ENCODE data around the gene BCL11B. TPM values are rescaled to one million over a fixed set of nuclear protein-coding genes. Genes with fewer than 3 reads are reported as not detected.

The BCL11B gene
- total RNA-seq, 1 experiment from 2014 or later: 2.6 TPM

DNA sequence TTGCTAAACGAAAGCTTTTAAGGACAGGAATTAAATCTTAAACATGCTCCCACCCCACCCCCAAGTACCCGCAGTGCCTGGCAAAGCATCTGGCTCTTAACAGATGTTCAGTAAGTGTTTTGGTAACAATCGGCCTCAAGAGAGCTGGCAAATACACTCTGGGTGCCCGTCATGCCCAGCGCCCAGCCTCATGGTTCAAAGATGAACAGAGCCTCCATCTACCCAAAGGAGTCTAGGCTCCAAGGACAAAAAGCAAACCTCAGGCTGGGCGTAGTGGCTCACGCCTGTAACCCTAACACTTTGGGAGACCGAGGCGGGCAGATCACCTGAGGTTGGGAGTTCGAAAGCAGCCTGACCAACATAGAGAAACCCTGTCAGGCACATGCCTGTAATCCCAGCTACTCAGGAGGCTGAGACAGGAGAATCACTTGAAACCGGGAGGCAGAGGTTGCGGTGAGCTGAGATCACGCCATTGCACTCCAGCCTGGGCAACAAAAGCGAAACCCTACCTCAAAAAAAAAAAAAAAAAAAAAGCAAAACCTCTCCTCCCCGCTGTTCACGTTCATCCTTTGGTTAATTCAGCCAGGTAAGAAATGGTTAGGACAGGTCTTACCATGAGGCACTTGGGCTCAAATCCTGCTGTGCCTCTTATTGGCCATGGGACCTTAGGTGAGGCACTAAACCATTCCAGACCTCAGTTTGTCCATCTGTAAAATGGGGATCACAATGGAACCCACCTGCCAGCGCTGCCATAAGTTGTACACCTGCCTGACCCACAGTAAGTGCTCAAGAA lies 151.3 kb downstream of the BCL11B start:
- H3K36me3 ChIP-seq: no peaks in the 10 kb centered on the region

DNA sequence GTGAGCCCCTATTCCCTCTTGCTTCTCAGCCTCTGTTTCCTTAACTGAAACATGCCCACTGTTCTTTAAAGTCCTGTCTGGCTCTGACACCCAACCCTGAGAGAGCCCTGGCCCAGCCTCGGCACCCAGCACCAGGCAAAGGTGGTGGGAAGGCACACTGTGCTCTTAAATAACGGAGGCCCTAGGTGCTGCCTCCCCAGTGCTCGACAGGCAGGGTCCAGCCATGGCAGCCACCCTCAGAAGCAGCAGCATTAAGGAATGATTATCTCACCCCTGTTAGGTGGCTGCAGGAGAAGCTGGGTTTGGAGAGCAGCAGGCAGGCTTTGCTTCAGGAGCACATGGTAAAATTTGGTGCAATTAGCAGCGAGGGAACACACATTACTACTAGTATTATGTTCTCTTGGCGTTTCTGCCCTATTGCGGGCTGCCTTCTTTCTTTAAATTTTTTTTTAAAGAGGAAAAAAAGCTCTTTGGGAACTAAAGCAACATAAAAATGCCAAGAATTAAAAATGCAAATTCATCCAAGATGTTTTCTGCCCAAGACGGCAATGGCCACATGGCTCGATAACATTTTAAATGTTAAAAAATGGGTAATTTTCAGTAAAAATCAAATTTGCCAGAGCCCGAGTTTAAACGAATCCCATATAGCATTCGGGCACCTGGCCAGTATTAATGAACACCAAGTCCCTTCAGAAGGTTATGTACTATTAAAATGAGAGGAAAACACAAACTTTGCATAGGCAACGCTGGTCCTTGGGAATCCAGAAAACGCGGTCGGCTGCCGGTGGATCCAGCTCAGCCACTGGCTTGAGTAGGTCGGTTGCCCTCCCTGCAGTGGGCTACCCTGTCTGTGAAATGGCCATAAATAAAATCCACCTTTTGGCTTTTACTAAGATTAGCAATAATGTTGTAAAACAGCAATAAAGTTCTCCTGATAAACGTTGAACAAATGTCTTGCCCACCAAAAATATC lies 152.2 kb downstream of the BCL11B start:
- Histone ChIP-seq H3K27ac (no peak overlapping the region), H3K36me3 (no peaks in the 10 kb centered on the region), H3K4me3 (no peak overlapping the region), H3K9me3 (replicated peaks) (no peaks in the 10 kb centered on the region), H3K4me1 (replicated peaks) (no peaks in the 10 kb centered on the region), H3K27me3 (replicated peaks) (no peaks in the 10 kb centered on the region)
- peak in 1 of 2 experiments; percentile 20 for DNase-seq (ENCODE audit: low read depth in 1 of 2, low spot score in 2 of 2)

More for the DNA sequence above, 151.3 kb downstream of the BCL11B start:
- H3K4me3 ChIP-seq: no peak overlapping the region
- peak in 1 of 2 experiments; percentile 32 for DNase-seq (ENCODE audit: low read depth in 1 of 2, low spot score in 2 of 2)
- H3K9me3 ChIP-seq (replicated peaks): no peaks in the 10 kb centered on the region
- H3K4me1 ChIP-seq (replicated peaks): no peaks in the 10 kb centered on the region
- H3K27ac ChIP-seq: no peak overlapping the region
- H3K27me3 ChIP-seq (replicated peaks): no peaks in the 10 kb centered on the region

Other genes with a start within 250 kb of the BCL11B start
- gene SETD3, start 208.7 kb upstream of the BCL11B start, total RNA-seq (2014; rRNA removed; shearing (Covaris generic)): 71.0 and 84.2 TPM in 2 replicates
- 9.0 and 12.1 TPM in 2 replicates for gene CCNK, start 209.2 kb upstream of the BCL11B start, total RNA-seq (2014; rRNA removed; shearing (Covaris generic))

Measured in SJSA1 (cell line).